Coronary artery (tissue), 2 donors: ENCODE data around the gene AHNAK2.

ENCODE experiments used
- DNase-seq: peaks from one replicate; pipeline ENCODE4 v3.0.0-alpha.2; 2017; ENCODE audit warnings: low spot score
- H3K27ac ChIP-seq, 2 donors: fragments of 200-600 bp; sonication (generic); one replicate each; pipeline ENCODE4 v1.5.1; 2016 to 2019
- H3K4me3 ChIP-seq: fragments of 200-600 bp; sonication (generic); 2 replicates; pipeline ENCODE4 v1.5.1; 2016; ENCODE audit warnings: mild to moderate bottlenecking, moderate library complexity
- CTCF ChIP-seq: fragments of 200-600 bp; sonication (generic); IDR thresholded peaks from one replicate; pipeline ENCODE4 v1.5.1; 2019; ENCODE audit warnings: antibody characterized with exemption

AHNAK2 gene

GRCh38 chr14:104928391-104929133, 49.6 kb downstream of the AHNAK2 start:
- no peak overlapping the region for H3K27ac ChIP-seq
- no peak overlapping the region for H3K4me3 ChIP-seq
- no peak for TF ChIP-seq CTCF
- no peak for DNase-seq

GRCh38 chr14:104927901-104928300, 50.3 kb downstream of the AHNAK2 start:
- no peak for TF ChIP-seq CTCF
- no peak overlapping the region for H3K4me3 ChIP-seq
- no peak for DNase-seq
- no peak overlapping the region for H3K27ac ChIP-seq

GRCh38 chr14:104927432-104927816, 50.8 kb downstream of the AHNAK2 start:
- no peak overlapping the region for H3K4me3 ChIP-seq
- no peak for DNase-seq
- no peak overlapping the region for H3K27ac ChIP-seq
- no peak for TF ChIP-seq CTCF

GRCh38 chr14:104926619-104927431, 51.3 kb downstream of the AHNAK2 start:
- TF ChIP-seq CTCF: no peak
- Histone ChIP-seq H3K4me3 (no peak overlapping the region), H3K27ac (no peak overlapping the region)
- no peak for DNase-seq

- TF ChIP-seq CTCF: no peak
- DNase-seq: no peak
- Histone ChIP-seq H3K27ac (no peak overlapping the region), H3K4me3 (no peak overlapping the region)
Measured at GRCh38 chr14:104925855-104926609, 52.1 kb downstream of the AHNAK2 start.

- TF ChIP-seq CTCF: no peak
- DNase-seq: no peak
- Histone ChIP-seq H3K27ac (no peak overlapping the region), H3K4me3 (no peak overlapping the region)
Measured at GRCh38 chr14:104925214-104925854, 52.8 kb downstream of the AHNAK2 start.
